ENCODE results near the gene POLDIP2. TPM values are rescaled to one million over a fixed set of nuclear protein-coding genes. Genes with fewer than 3 reads are reported as not detected.

POLDIP2 gene
- 10 to 100 TPM; 50.8 to 54.4 TPM for total RNA-seq

- intact Hi-C loops (cut with DNase I), result no loop called here
- Histone ChIP-seq H3K27me3 (no peaks in the 10 kb centered on the region), H3K27ac (peak within 1 kb of the TSS; percentile 65 to 93 (median 88)), H3K4me3 (peak within 1 kb of the TSS; percentile 86 to 87), H3K9me3 (no peaks in the 10 kb centered on the region), H3K36me3 (replicated peaks in 1 of 2; ENCODE audit: insufficient read depth in 1 of 2, low read depth in 2 of 2) (peaks cover 11 to 25% of the 10 kb centered on the region in 2 donors), H3K4me1 (peaks cover 26% of the 10 kb centered on the region)
- DNase-seq (peak; percentile 95), ATAC-seq (peak; percentile 99)
- WGBS, 2 donors, result 0 to 1% methylated on average over 22 to 71 of the region's 80 CpGs
- TF ChIP-seq CTCF (IDR thresholded peaks at IDR 0.05), result peak in 2 of 7 experiments; percentile 26 to 40
- peak; percentile 85 to 95 (median 92) for TF ChIP-seq POLR2A (IDR thresholded peaks at IDR 0.05)
Observed at GRCh38 chr17:28357061-28357900, at the start of gene POLDIP2. Gene POLDIP2 (minus strand): TSS chr17:28357527. CDS start chr17:28357448, 79 bp downstream.

DNA sequence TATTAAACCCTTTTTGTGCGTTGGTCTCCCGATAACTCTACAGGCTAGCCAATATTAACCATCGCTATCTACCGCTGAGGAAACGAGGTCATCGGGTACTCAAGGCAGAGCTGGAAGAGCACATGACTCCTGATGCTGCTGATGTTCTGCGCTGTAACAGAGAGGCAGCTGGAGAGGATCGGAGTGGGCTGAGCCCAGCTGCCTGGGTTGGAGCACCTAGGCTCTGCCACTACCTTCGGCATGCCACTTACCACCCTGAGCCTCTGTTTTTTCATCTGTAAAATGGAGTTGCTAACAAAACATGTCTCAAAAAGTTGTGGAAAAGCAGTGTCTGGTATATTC lies 49.1 kb upstream of the POLDIP2 start:
- 12 to 22% methylated on average over 9 of the region's 9 CpGs for WGBS, 2 donors
- DNase-seq (peak in 1 of 4 donors; percentile 25), ATAC-seq (peak; percentile 17)
- intact Hi-C loops (cut with DNase I), result no loop called here
- H3K36me3 ChIP-seq (replicated peaks in 1 of 2; ENCODE audit: insufficient read depth in 1 of 2, low read depth in 2 of 2), result no peaks in the 10 kb centered on the region
- TF ChIP-seq CTCF (IDR thresholded peaks at IDR 0.05) (no peak), POLR2A (IDR thresholded peaks at IDR 0.05) (no peak)
- H3K27me3 ChIP-seq, result no peaks in the 10 kb centered on the region
- H3K4me3 ChIP-seq, result peak overlapping the region; percentile 85 to 86
- H3K9me3 ChIP-seq, result no peaks in the 10 kb centered on the region
- H3K27ac ChIP-seq, result peak overlapping the region in 3 of 4 donors; percentile 48 to 64 (median 53)
- H3K4me1 ChIP-seq, result peaks cover 22% of the 10 kb centered on the region

- Histone ChIP-seq H3K9me3 (no peaks in the 10 kb centered on the region), H3K36me3 (replicated peaks in 1 of 2; ENCODE audit: insufficient read depth in 1 of 2, low read depth in 2 of 2) (peaks cover 0 to 2% of the 10 kb centered on the region in 2 donors), H3K4me1 (peaks cover 22% of the 10 kb centered on the region), H3K27me3 (no peaks in the 10 kb centered on the region), H3K4me3 (peak within 1 kb of the TSS; percentile 85 to 86), H3K27ac (peak within 1 kb of the TSS; percentile 11 to 64 (median 50))
- peak; percentile 60 to 74 (median 66) for DNase-seq
- TF ChIP-seq CTCF (IDR thresholded peaks at IDR 0.05) (no peak), POLR2A (IDR thresholded peaks at IDR 0.05) (peak in 1 of 3 donors; percentile 37)
- intact Hi-C loops (cut with DNase I), result no loop called here
- peak; percentile 65 for ATAC-seq
- WGBS, 2 donors, result 0 to 1% methylated on average over 12 to 67 of the region's 70 CpGs
Observed at GRCh38 chr17:28405632-28406472, 48.5 kb upstream of the POLDIP2 start, which contains the start of gene SLC46A1. Gene SLC46A1 (minus strand): TSS chr17:28406212. CDS start chr17:28406114, 98 bp downstream.

- DNase-seq, result peak; percentile 58 to 76 (median 72)
- Histone ChIP-seq H3K4me1 (peaks cover 22% of the 10 kb centered on the region), H3K4me3 (peak overlapping the region; percentile 85 to 86), H3K36me3 (replicated peaks in 1 of 2; ENCODE audit: insufficient read depth in 1 of 2, low read depth in 2 of 2) (peaks cover 0 to 2% of the 10 kb centered on the region in 2 donors), H3K27ac (peak overlapping the region; percentile 11 to 64 (median 50)), H3K27me3 (no peaks in the 10 kb centered on the region), H3K9me3 (no peaks in the 10 kb centered on the region)
- ATAC-seq, result peak; percentile 63
- intact Hi-C loops (cut with DNase I), result no loop called here
- TF ChIP-seq CTCF (IDR thresholded peaks at IDR 0.05) (peak in 1 of 7 experiments; percentile 1), POLR2A (IDR thresholded peaks at IDR 0.05) (peak; percentile 29 to 41 (median 33))
- WGBS, 2 donors, result 9 to 18% methylated on average over 14 to 33 of the region's 33 CpGs
Observed at GRCh38 chr17:28404812-28405570, 47.7 kb upstream of the POLDIP2 start.
